ENCODE results near the gene DNAJC16.

Gene DNAJC16

DNA sequence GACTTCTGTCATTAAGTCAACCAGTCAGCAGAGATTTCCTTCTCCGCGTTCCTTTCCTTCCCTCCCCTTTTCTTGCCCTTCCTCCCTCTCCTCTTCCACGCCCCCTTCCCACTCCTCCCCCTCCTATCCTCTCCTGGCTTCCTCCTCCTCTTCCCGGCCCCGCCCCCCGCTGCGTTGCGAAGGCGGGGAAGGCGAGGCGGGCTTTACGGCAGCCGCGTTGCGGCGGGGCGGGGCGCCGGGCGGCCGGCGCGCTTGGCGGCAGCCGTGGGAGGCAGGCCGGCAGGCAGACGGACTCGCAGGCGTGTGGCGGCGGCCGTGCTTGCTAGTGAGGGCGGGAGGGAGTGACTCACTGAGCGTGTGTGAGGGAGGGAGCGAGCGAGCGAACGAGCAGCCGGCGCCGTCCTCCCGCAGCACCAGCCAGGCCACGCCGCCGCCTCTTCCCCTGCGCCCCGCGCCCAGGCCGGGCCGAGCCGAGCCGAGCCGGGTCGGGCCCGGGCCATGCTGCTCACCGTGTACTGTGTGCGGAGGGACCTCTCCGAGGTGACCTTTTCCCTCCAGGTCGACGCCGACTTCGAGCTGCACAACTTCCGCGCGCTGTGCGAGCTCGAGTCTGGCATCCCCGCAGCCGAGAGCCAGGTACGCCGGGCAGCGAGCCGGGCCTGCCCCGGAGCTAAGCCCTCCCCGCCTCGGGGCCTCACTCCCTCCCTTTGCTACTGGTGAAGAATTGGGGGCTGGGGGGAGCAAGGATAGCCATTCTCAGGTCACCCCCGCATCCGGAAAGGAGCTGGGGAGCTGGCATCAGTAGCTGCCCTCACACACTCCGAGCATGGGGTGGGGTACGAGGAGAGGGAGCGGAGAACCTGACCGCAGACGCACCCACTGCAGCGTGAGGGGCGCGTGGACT is 90.8 kb downstream of the DNAJC16 start, which contains the start of gene DDI2:
Gene DDI2 (plus strand): TSS at position 286 of the 904 bp plus-strand sequence. CDS start 213 bp downstream, at position 499.
- ATAC-seq (peak; percentile 95), DNase-seq (peak; percentile 93 to 94)
- Mint-ChIP-seq H3K27ac (peak within 1 kb of the TSS; percentile 96), H3K4me1 (peaks cover 49% of the 10 kb centered on the region), H3K9me3 (no peaks in the 10 kb centered on the region), H3K27me3 (no peaks in the 10 kb centered on the region), H3K4me3 (peak within 1 kb of the TSS; percentile 90 to 94)

DNA sequence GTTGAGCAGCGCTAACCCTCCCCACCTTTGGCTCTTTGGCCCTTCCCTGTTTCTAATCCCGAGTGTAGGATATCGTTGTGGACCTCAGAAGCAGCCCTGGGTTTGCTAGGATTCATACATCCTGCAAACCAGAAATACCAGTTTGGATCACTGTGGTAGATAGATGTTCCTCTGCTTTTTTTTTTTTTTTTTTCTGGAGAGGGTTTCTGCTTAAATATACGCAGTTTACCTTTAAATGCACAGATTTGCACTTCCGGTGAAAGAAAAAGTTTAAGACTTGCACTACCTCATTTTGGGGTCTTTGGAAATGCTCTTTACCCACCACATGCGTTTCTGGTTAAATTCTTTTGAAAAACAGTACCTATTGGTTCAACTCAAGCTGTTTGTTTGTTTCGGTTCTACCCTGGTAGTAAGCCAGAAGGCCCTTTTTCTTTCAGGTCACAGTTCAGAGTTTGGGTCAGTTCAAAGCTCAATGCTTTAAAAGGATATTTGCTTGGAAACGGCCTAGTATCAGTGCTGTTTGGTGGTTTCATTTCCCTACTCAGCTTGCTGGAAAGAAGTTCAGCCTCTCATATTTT is 91.5 kb downstream of the DNAJC16 start:
- ATAC-seq (no peak), DNase-seq (no peak)
- Mint-ChIP-seq H3K9me3 (no peaks in the 10 kb centered on the region), H3K27ac (peak overlapping the region; percentile 95 to 96), H3K27me3 (no peaks in the 10 kb centered on the region), H3K4me3 (peak overlapping the region; percentile 90 to 94), H3K4me1 (peaks cover 56% of the 10 kb centered on the region)

DNA sequence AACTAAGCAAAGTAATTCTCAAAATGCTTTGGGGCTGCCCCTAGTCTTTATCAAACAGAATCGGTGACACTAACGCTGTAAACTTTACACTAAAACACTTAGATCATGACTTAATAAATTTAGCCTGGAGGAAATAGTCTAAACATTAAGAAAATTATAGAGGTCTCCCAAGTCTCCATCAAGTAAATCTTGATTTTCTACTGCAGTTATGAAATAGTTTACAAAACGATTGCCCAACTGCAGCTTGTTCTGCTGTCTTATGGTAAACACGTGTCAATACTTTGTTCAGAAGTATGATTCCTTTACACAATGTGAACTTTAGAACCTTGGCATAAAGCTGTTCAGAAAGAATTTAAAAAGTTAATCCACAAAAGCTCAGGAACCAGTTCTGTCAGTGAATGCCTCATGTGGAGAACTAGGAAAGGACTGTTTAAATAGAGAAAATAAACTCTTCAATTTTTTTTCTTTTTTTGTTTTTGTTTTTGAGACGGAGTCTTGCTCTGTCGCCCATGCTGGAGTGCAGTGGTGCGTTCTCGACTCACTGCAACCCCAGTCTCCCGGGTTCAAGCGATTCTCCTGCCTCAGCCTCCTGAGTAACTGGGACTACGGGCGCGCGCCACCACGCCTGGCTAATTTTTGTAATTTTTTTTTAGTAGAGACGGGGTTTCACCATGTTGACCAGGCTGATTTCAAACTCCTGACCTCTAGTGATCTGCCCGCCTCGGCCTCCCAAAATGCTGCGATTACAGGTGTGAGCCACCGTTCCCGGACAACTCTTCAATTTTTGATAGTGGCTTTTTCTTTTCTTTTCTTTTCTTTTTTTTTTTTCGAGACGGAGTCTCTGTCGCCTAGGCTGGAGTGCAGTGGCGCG is 92.2 kb downstream of the DNAJC16 start:
- no peaks in the 10 kb centered on the region for H3K27me3 Mint-ChIP-seq
- H3K4me3 Mint-ChIP-seq: peak overlapping the region; percentile 90 to 94
- ATAC-seq: no peak
- H3K9me3 Mint-ChIP-seq: no peaks in the 10 kb centered on the region
- peaks cover 60% of the 10 kb centered on the region for H3K4me1 Mint-ChIP-seq
- peak overlapping the region; percentile 95 to 96 for H3K27ac Mint-ChIP-seq
- DNase-seq: no peak

DNA sequence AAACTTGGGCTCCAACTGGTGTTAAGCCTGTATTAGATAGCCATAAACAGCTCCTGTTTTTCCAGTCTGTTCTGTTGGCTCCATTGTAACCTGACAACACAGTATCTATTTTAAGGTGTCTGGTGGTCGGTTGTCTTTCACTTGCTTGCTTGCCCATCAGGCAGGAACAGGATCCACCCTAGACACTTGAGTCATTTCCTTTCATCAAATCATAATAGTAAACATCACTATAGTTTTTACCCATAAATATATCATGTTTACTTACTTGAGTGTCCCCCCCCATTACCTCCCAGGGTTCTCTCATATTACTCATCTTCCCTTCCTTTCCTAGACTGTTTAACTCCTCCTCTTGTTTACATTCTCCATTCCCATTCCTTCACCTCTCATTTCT is 93.5 kb downstream of the DNAJC16 start:
- no peaks in the 10 kb centered on the region for H3K27me3 Mint-ChIP-seq
- DNase-seq (no peak), ATAC-seq (no peak)
- peak overlapping the region; percentile 13 to 25 for H3K4me3 Mint-ChIP-seq
- peaks cover 73% of the 10 kb centered on the region for H3K4me1 Mint-ChIP-seq
- H3K27ac Mint-ChIP-seq: peak overlapping the region in 1 of 2 donors; percentile 57
- no peaks in the 10 kb centered on the region for H3K9me3 Mint-ChIP-seq

DNA sequence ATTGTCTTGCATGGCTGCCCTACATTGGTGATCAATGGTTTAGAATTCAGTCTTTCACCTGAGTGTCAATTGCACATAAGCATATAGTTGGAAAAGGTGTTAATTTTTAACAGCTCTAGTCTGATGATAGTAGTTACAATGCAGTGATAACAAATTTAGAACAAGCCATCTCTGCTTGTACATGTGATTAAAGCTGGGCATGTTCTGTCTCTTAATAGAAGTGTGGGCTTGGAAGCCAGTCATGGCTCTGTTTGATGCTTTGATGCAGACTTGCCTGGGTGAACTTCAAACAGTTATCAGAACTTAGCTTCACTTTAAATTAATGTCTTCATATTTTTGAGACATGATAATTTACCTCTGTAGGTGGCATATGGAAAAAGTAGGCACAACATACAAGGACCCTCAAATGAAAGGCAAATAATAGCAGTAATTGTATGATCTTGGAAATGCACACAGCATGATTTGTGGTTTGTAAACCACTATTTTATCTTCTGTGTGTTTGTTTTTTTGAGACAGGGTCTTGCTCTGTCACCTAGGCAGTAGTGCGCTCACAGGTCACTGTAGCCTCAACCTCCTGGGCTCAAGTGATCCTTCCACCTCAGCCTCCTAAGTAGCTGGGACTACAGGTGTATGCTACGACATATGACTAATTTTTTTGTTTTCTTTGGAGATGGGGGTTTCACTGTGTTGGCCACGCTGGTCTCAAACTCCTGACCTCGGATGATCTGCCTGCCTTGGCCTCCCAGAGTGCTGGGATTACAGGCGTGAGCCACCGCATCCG is 94.4 kb downstream of the DNAJC16 start:
- Mint-ChIP-seq H3K9me3 (no peaks in the 10 kb centered on the region), H3K4me3 (no peak overlapping the region), H3K27ac (no peak overlapping the region), H3K27me3 (no peaks in the 10 kb centered on the region), H3K4me1 (peaks cover 78% of the 10 kb centered on the region)
- no peak for ATAC-seq
- no peak for DNase-seq

DNA sequence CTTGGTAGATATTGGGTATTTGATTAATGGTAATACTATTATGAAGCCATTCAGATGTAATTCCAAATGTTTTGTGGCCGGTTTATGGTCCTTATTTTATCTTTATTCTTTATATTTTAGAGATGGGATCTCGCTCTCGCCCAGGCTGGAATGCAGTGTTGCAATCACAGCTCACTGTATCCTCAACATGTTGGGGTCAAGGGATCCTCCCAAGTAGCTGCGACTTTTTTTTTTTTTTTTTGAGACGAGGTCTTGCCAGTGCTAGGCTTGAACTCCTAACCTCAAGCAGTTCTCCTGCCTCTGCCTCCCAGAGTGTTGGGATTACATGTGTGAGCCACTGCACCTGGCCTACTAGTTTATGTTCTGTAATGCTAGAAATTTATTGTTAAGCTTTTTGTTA is 95.3 kb downstream of the DNAJC16 start:
- no peaks in the 10 kb centered on the region for H3K9me3 Mint-ChIP-seq
- no peaks in the 10 kb centered on the region for H3K27me3 Mint-ChIP-seq
- DNase-seq: no peak
- no peak overlapping the region for H3K27ac Mint-ChIP-seq
- H3K4me3 Mint-ChIP-seq: no peak overlapping the region
- no peak for ATAC-seq
- peaks cover 79% of the 10 kb centered on the region for H3K4me1 Mint-ChIP-seq

DNA sequence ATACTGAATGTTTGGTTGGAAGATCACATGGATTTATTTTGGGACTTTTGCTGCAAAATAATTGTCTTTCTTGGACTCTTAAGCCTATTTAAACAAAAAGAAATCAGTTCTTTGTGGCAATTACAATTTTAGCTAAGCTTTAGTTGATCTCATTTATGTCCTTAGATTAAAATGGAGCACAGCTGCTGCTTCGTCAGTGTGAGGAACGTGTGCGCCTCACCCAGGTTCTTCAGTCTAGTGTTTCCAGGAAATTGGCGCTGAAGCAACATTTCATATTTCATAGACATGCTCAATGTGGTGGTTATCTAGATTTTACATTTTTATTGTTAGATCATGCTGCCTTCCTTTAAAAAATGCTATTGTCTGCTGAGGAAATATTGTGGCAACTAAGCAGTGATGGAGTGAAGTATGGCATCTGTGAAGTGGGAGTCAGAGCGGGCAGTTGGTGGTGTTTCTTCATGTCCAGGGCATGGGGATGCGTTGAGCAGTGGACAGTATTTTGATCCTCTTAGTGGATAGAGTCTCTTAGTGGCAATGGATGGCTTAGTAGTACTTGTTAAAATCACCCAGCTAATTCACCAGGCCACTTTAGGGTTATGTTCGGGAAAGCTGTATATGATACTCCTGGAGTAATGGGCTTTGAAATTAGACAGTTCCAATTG is 96.2 kb downstream of the DNAJC16 start:
- Mint-ChIP-seq H3K27me3 (no peaks in the 10 kb centered on the region), H3K27ac (peak overlapping the region in 1 of 2 donors; percentile 53), H3K4me3 (peak overlapping the region; percentile 22 to 33), H3K9me3 (no peaks in the 10 kb centered on the region), H3K4me1 (peaks cover 88% of the 10 kb centered on the region)
- ATAC-seq (no peak), DNase-seq (no peak)

DNA sequence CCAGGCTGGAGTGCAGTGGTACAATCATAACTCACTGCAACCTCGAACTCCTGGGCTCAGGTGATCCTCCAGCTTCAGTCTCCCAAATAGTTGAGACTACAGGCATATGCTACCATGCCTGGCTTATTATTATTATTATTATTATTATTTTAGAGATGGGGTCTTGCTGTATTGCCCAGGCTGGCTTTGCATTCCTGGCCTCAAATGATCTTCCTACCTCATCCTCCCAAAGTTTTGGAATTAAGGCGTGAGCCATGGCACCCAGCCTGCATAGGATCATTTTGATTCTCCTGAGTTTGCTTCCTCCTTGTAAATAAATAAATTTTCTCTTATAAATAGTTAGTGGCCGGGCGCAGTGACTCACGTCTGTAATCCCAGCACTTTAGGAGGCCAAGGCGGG is 96.8 kb downstream of the DNAJC16 start:
- no peak for ATAC-seq
- Mint-ChIP-seq H3K9me3 (no peaks in the 10 kb centered on the region), H3K4me1 (peaks cover 89% of the 10 kb centered on the region), H3K27ac (no peak overlapping the region), H3K27me3 (no peaks in the 10 kb centered on the region), H3K4me3 (no peak overlapping the region)
- no peak for DNase-seq

DNA sequence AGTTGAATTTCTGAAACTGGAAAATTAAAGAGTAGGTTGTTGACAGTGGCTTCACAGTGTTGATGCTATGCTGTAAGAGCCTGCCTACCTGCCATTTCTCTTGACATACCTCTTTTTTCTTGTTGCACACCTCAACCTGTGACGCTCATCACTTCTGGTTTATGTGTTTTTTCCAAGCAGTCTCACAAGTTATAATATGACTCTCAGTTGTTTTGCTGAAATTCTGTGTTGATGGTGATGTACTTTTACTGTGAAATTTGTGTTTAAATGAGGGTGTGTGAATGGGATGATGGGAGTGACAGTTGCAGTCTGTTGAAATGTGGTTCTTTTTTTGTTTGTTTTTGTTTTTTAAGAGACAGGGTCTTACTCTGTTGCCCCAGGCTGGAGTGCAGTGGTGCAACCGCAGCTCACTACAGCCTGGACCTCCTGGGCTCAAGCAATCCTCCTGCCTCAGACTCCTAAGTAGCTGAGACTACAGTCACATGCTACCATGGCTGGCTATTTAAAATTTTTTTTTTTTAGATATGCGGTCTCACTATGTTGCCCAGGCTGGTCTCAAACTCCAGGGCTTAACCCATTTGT is 97.6 kb downstream of the DNAJC16 start:
- no peaks in the 10 kb centered on the region for H3K9me3 Mint-ChIP-seq
- no peak for ATAC-seq
- H3K27ac Mint-ChIP-seq: no peak overlapping the region
- no peaks in the 10 kb centered on the region for H3K27me3 Mint-ChIP-seq
- no peak overlapping the region for H3K4me3 Mint-ChIP-seq
- H3K4me1 Mint-ChIP-seq: peaks cover 81% of the 10 kb centered on the region
- DNase-seq: no peak

DNA sequence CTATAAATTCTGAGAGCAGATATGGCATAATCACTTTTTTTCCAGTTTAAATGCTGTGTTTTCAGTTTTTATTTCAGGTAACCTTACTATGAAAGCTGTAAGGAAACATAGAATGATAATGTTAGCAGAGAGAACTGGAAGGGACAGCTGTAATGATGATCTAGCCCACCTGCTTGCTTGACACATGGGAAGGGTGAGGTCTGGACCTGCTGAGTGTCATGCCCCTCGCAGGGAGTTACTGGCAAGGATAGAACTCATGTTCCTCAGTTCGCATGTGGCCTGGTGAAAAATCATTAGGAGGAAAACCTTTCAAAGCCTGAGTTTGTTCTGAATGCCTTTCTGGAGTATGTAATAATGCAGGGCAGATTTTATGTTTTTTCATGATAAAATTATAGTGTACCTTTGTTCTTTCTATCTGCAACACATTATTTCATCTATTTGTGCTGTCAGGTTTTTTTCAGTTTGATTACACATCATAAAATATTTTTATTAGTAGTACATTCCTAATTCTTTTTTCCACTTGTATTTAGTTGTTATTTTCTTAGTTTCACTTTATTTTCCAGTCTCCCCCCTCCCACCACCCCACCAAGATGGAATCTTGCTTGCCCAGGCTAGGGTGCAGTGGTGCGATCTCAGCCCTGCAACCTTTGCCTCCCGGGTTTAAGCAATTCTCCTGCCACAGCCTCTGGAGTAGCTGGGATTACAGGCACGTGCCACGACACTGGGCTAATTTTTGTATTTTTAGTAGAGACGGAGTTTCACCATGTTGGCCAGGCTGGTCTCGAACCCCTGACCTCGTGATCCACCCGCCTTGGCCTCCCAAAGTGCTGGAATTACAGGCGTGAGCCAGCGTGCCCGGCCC is 98.6 kb downstream of the DNAJC16 start:
- Mint-ChIP-seq H3K4me3 (no peak overlapping the region), H3K4me1 (peaks cover 73% of the 10 kb centered on the region), H3K27ac (peak overlapping the region in 1 of 2 donors; percentile 87), H3K27me3 (no peaks in the 10 kb centered on the region), H3K9me3 (no peaks in the 10 kb centered on the region)
- DNase-seq (no peak), ATAC-seq (no peak)
